OCI-LY1 (cell line): ENCODE measurements around the gene SMYD3.
"Not testable (repeated sequence)": the region's sequence is repeated elsewhere in the genome, so short reads cannot be mapped to it uniquely, and the experiment has no call there.

ENCODE experiments used
- H2AFZ ChIP-seq: fragments of 200-600 bp; sonication (generic), shearing (Covaris generic); 2 replicates; pipeline ENCODE4 v1.6.0; 2014; ENCODE audit warnings: antibody characterized with exemption, mild to moderate bottlenecking, low read length
- H3F3A ChIP-seq: fragments of 200-600 bp; sonication (generic), shearing (Covaris generic); 2 replicates; pipeline ENCODE4 v1.6.0; 2014; ENCODE audit warnings: mild to moderate bottlenecking, antibody characterized with exemption, low read length, moderate library complexity; ENCODE audit not compliant: insufficient read depth
- H3K27ac ChIP-seq: fragments of 200-600 bp; sonication (generic); 2 replicates; pipeline ENCODE4 v1.5.1; 2014; ENCODE audit warnings: low read length, mixed run types, mild to moderate bottlenecking, low read depth; ENCODE audit not compliant: poor library complexity, severe bottlenecking
- H3K27me3 ChIP-seq: fragments of 200-600 bp; sonication (generic); 2 replicates; pipeline ENCODE4 v1.6.0; 2014; ENCODE audit warnings: antibody characterized with exemption, mild to moderate bottlenecking, low read length, moderate library complexity; ENCODE audit not compliant: insufficient read depth
- H3K36me3 ChIP-seq: fragments of 200-600 bp; sonication (generic); 2 replicates; pipeline ENCODE4 v1.6.1; 2014; ENCODE audit warnings: mild to moderate bottlenecking, antibody characterized with exemption, low read length, moderate library complexity, mixed read lengths; ENCODE audit not compliant: insufficient read depth
- H3K4me1 ChIP-seq: fragments of 200-600 bp; sonication (generic); 2 replicates; pipeline ENCODE4 v1.5.1; 2014; ENCODE audit warnings: mild to moderate bottlenecking, low read length, moderate library complexity; ENCODE audit not compliant: insufficient read depth, severe bottlenecking
- H3K4me2 ChIP-seq: fragments of 200-600 bp; sonication (generic), shearing (Covaris generic); 2 replicates; pipeline ENCODE4 v1.6.1; 2014; ENCODE audit warnings: low read length
- H3K4me3 ChIP-seq: fragments of 200-600 bp; sonication (generic); 2 replicates; pipeline ENCODE4 v1.5.1; 2014; ENCODE audit warnings: low read length, low read depth, mild to moderate bottlenecking, mixed read lengths; ENCODE audit not compliant: poor library complexity, severe bottlenecking
- H3K79me2 ChIP-seq: fragments of 200-600 bp; shearing (Covaris generic); 2 replicates; pipeline ENCODE4 v1.6.1; 2016; ENCODE audit warnings: mixed run types, low read length, mixed read lengths; ENCODE audit not compliant: insufficient read depth
- H3K9ac ChIP-seq: fragments of 200-600 bp; sonication (generic), shearing (Covaris generic); 2 replicates; pipeline ENCODE4 v1.6.1; 2014; ENCODE audit warnings: mild to moderate bottlenecking, low read length, mixed read lengths
- H3K9me2 ChIP-seq: fragments of 200-600 bp; sonication (generic), shearing (Covaris generic); 2 replicates; pipeline ENCODE4 v1.6.1; 2014; ENCODE audit warnings: low read depth, mild to moderate bottlenecking, low read length, mixed read lengths
- H3K9me3 ChIP-seq: fragments of 200-600 bp; shearing (Covaris generic); 2 replicates; pipeline ENCODE4 v1.6.1; 2014; ENCODE audit warnings: low read length, mixed read lengths
- H4K20me1 ChIP-seq: fragments of 200-600 bp; sonication (generic), shearing (Covaris generic); 2 replicates; pipeline ENCODE4 v1.6.0; 2016; ENCODE audit warnings: mild to moderate bottlenecking, low read length; ENCODE audit not compliant: insufficient read depth
- EZH2 ChIP-seq: fragments of 200-600 bp; sonication (generic), shearing (Covaris generic); IDR thresholded peaks from 2 replicates; pipeline ENCODE4 v1.8.0; 2017; ENCODE audit warnings: borderline replicate concordance, mixed run types, mild to moderate bottlenecking, antibody characterized with exemption, low read length, moderate library complexity, mixed read lengths
- TF ChIP-seq, protein P1 (sequence below): fragments of 200-600 bp; sonication (generic), shearing (Covaris generic); IDR thresholded peaks from 2 replicates; pipeline ENCODE4 v1.5.1; 2017; ENCODE audit warnings: mild to moderate bottlenecking, antibody characterized with exemption, low read length, moderate library complexity, mixed read lengths

SMYD3 gene

DNA sequence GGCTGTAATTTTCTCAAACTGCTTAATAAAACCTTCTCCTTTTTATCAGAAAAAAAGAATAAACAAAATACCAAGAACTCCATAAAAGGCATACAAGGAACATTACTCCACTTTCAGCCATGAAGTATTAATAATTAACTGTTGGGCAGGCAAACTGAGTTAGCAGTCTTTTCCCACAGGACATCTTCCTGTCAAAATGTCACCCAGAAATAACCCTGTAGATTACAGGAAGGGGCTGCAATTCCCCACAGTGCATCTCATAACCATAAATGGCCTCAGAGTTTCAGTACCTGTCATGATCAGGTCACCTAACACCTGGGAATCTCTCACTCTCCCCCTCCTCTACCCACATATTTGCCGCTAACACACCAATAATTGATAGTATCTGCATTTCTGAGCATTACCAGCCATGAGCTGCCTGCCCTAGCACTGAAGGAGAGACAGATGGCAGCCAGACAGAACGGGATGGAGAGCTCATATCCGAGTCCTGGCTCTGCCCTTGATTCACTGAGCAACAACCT, 475.0 kb downstream of the SMYD3 start:
- H3K9ac ChIP-seq, result no peak overlapping the region
- no peaks in the 10 kb centered on the region for H3F3A ChIP-seq
- no peak overlapping the region for H3K27ac ChIP-seq
- no peak overlapping the region for H2AFZ ChIP-seq
- no peaks in the 10 kb centered on the region for H3K4me1 ChIP-seq
- no peaks in the 10 kb centered on the region for H4K20me1 ChIP-seq
- H3K36me3 ChIP-seq, result no peaks in the 10 kb centered on the region
- TF ChIP-seq, protein P1, sequence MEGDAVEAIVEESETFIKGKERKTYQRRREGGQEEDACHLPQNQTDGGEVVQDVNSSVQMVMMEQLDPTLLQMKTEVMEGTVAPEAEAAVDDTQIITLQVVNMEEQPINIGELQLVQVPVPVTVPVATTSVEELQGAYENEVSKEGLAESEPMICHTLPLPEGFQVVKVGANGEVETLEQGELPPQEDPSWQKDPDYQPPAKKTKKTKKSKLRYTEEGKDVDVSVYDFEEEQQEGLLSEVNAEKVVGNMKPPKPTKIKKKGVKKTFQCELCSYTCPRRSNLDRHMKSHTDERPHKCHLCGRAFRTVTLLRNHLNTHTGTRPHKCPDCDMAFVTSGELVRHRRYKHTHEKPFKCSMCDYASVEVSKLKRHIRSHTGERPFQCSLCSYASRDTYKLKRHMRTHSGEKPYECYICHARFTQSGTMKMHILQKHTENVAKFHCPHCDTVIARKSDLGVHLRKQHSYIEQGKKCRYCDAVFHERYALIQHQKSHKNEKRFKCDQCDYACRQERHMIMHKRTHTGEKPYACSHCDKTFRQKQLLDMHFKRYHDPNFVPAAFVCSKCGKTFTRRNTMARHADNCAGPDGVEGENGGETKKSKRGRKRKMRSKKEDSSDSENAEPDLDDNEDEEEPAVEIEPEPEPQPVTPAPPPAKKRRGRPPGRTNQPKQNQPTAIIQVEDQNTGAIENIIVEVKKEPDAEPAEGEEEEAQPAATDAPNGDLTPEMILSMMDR, result no peak
- TF ChIP-seq EZH2, result no peak
- 0 out of 2 replicates have a peak, but pooled peaks cover 6% of the 10 kb centered on the region for H3K9me3 ChIP-seq
- H3K27me3 ChIP-seq, result no peaks in the 10 kb centered on the region
- no peak overlapping the region for H3K4me3 ChIP-seq
- H3K79me2 ChIP-seq, result no peaks in the 10 kb centered on the region
- H3K9me2 ChIP-seq, result no peaks in the 10 kb centered on the region
- no peak overlapping the region for H3K4me2 ChIP-seq

DNA sequence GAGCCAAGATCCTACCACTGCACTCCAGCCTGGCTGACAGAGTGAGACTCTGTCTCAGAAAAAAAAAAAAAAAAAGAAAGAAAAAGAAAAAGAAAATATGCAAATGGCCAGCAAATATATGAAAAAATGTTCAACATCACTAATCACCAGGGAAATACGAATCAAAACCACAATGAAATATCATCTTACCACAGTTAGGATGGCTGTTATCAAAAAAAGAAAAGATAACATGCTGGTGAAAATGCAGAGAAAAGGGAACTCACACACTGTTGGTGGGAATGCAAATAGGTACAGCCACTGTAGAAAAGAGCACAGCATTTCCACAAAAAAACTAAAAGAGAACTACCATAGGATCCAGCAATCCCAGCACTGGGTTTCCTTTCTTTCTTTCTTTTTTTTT, 477.5 kb downstream of the SMYD3 start:
- Histone ChIP-seq H3K27me3 (no peaks in the 10 kb centered on the region), H3K9ac (no peak overlapping the region), H3K36me3 (no peaks in the 10 kb centered on the region), H3K9me2 (no peaks in the 10 kb centered on the region), H3K27ac (no peak overlapping the region), H3K4me1 (no peaks in the 10 kb centered on the region), H2AFZ (no peak overlapping the region), H3K79me2 (no peaks in the 10 kb centered on the region), H3K4me3 (no peak overlapping the region), H3K4me2 (no peak overlapping the region), H3K9me3 (0 out of 2 replicates have a peak, but pooled peaks cover 6% of the 10 kb centered on the region), H4K20me1 (no peaks in the 10 kb centered on the region), H3F3A (no peaks in the 10 kb centered on the region)
- no peak for TF ChIP-seq EZH2
- TF ChIP-seq, protein P1, result no peak

DNA sequence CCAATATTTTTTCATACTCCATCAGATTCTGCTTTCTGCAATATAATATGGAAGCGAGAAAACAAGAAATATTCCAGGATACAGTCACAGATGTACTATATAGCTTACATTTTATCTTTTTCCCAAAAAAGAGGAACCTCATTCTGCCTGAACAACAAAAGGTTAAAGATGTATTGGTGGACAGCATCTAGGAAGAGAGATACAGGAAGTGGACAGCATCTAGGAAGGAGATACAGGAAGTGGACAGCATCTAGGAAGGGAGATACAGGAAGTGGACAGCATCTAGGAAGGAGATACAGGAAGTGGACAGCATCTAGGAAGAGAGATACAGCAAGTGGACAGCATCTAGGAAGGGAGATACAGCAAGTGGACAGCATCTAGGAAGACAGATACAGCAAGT, 483.0 kb downstream of the SMYD3 start:
- H3K27me3 ChIP-seq, H3K4me3 ChIP-seq, H3F3A ChIP-seq, H3K36me3 ChIP-seq, H3K9ac ChIP-seq, H2AFZ ChIP-seq, H3K9me3 ChIP-seq, H3K79me2 ChIP-seq, H3K4me1 ChIP-seq, H3K9me2 ChIP-seq, H3K27ac ChIP-seq, H3K4me2 ChIP-seq, H4K20me1 ChIP-seq: not testable (repeated sequence)

DNA sequence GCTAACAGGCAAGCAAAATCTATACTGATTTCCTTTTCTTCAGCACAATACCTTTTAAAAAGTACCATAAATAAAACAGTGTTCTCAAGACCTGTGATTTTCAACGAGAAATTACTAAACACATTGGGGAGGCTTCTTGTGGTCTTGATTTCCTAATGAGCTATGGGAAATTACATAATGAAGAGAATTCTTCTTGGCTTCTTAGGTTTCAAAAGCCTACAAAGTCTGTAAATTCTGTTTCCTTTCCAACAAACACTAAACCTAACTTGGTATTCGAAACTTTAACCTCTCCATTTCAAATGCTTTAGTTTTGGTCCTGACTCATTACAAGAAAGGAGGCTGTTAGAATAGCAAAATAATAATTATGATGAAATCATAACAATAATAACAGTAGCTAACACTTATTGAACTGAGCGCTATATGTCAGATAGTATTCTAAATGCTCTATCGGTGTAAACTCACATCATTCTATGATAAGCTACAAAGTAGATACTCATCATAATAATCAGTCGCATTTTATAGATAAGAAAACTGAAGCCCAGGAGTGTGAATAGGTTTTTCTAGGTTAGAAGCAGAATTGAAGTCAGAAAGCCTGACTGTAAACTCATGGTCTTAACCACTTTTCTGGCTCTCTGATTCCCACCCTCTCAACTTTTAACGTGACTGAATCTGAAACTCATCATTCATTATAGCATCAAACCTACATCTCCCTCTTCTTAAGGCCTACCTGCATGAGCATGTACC, 486.7 kb downstream of the SMYD3 start:
- H3K4me3 ChIP-seq, result no peak overlapping the region
- TF ChIP-seq EZH2, result no peak
- TF ChIP-seq, protein P1, result no peak
- H3K27me3 ChIP-seq, result no peaks in the 10 kb centered on the region
- H3K9me3 ChIP-seq, result no peaks in the 10 kb centered on the region
- H3K4me1 ChIP-seq, result no peaks in the 10 kb centered on the region
- H3K36me3 ChIP-seq, result no peaks in the 10 kb centered on the region
- H3K79me2 ChIP-seq, result no peaks in the 10 kb centered on the region
- H4K20me1 ChIP-seq, result no peaks in the 10 kb centered on the region
- H3K9ac ChIP-seq, result no peak overlapping the region
- H3K27ac ChIP-seq, result no peak overlapping the region
- no peak overlapping the region for H3K4me2 ChIP-seq
- no peak overlapping the region for H2AFZ ChIP-seq
- H3F3A ChIP-seq, result no peaks in the 10 kb centered on the region
- H3K9me2 ChIP-seq, result no peaks in the 10 kb centered on the region
